Measurements from ENCODE around the gene KIF2A. TPM values are rescaled to one million over a fixed set of nuclear protein-coding genes. Genes with fewer than 3 reads are reported as not detected.

The KIF2A gene
- total RNA-seq, 2 experiments from 2014 or later = 161 to 171 TPM

DNA sequence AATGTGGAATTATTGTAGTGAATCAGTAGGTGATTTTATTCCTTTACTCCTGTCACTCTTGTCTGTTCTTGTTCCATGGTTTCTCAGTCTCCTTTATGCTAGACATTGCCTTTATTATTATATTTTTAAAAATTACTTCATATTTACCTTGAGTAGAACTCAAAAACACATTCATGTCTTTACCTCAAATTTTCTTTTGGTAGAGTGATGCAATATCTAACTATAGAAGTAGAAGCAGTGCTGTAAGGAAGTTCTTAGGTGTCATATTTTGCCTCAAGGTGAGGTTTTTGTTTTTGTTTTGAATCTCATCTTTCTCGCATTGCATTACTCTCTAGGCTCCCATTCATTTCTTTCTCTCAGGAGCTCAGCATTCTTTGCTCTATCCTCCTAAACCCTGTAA lies 118.8 kb downstream of the KIF2A start:
- H3K4me1 Mint-ChIP-seq = peaks cover 6% of the 10 kb centered on the region
- no peak overlapping the region for H3K4me3 Mint-ChIP-seq
- POLR2A ChIA-PET = no interaction called here
- H3K27me3 Mint-ChIP-seq = no peaks in the 10 kb centered on the region
- DNase-seq (no peak), ATAC-seq (ENCODE audit: low read depth) (no peak)
- no peaks in the 10 kb centered on the region for H3K9me3 Mint-ChIP-seq
- no peak overlapping the region for H3K27ac Mint-ChIP-seq
- H3K36me3 Mint-ChIP-seq = peaks cover 10% of the 10 kb centered on the region

DNA sequence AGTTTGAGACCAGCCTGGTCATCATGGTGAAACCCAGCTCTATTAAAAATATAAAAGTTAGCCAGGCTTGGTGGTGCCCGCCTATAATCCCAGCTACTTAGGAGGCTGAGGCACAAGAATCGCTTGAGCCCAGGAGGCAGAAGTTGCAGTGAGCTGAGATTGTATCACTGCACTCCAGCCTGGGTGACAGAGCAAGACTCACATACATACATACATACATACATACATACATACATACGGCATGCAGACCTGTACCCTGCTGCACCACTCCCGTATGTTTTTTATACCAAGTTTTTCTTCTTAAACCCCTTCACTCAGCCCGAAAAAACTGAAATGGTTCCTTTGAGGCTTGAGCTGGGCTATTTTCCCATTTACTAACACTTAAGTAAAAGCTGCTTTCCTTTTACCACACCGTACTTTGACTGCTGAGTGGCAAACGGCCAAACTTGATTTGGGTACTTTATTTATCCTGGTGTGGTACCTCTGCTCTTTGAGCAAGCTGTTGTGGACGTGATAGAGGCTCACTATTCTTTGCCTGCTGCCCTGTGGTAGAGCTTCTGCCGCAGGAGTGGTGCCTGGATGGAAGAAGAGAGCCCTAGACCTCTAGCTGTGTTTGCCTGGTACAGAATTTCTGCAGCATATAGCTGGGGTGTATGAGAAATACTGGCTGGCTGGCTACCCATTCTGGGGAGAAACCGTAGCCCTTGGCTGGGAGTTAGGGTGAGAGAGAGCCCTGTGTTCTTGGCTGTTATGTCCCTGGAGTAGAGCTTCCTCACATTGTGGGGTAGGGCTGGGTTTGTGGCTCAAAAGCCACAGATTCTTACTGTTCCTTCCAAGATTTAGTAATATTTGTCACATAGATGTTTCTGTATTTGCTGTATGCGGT lies 126.0 kb downstream of the KIF2A start:
- no peaks in the 10 kb centered on the region for H3K27me3 Mint-ChIP-seq
- no peak overlapping the region for H3K27ac Mint-ChIP-seq
- ATAC-seq (ENCODE audit: low read depth) (no peak), DNase-seq (no peak)
- H3K36me3 Mint-ChIP-seq = no peaks in the 10 kb centered on the region
- peaks cover 3% of the 10 kb centered on the region for H3K4me1 Mint-ChIP-seq
- POLR2A ChIA-PET = no interaction called here
- no peaks in the 10 kb centered on the region for H3K9me3 Mint-ChIP-seq
- no peak overlapping the region for H3K4me3 Mint-ChIP-seq

DNA sequence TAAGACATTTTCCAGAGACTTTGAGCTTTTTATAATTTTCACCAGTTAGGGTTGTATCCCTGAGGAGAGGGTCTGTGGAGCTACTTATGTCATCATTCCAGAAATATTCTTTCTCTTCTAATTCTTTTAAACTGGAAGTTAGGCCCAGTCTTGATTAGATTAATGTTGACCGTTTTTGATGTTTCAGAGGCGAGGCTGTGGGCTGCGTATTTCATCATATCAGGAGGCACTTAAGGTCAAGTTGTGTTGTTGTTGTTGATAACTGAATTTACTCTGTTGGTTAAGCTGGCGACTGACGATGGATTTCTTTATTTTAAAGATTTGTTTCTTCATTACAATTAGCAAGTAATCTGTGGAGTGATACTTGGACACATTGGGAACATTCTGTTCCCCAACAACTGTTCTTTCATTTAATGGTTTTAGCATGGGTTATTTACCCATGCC lies 126.6 kb downstream of the KIF2A start:
- DNase-seq = no peak
- Mint-ChIP-seq H3K4me1 (peaks cover 3% of the 10 kb centered on the region), H3K27me3 (no peaks in the 10 kb centered on the region), H3K27ac (no peak overlapping the region), H3K4me3 (no peak overlapping the region), H3K9me3 (no peaks in the 10 kb centered on the region), H3K36me3 (no peaks in the 10 kb centered on the region)
- POLR2A ChIA-PET = no interaction called here
- no peak for ATAC-seq (ENCODE audit: low read depth)

Other genes starting within 250 kb of the KIF2A start
- 10 to 100 TPM; 26.9 to 29.0 TPM for gene DIMT1, start 97.7 kb downstream of the KIF2A start, total RNA-seq
- 10 to 100 TPM; 26.5 to 26.6 TPM for gene IPO11, start 106.6 kb downstream of the KIF2A start, total RNA-seq

Data from activated naive CD8-positive, alpha-beta T cell treated with anti-CD3 and anti-CD28 coated beads, Interleukin-2, amount 10 ng/mL, durations not matched to agents 7 days and 5 days (primary cell).